CD4-positive, alpha-beta T cell treated with Interleukin-2 at 100 ng/mL for 4 hours (primary cell): ENCODE measurements around the gene RDH5.

Source experiments
- DNase-seq: peaks from one replicate; pipeline ENCODE4 v3.0.0-alpha.2; 2020; ENCODE audit warnings: low spot score

The RDH5 gene

DNA sequence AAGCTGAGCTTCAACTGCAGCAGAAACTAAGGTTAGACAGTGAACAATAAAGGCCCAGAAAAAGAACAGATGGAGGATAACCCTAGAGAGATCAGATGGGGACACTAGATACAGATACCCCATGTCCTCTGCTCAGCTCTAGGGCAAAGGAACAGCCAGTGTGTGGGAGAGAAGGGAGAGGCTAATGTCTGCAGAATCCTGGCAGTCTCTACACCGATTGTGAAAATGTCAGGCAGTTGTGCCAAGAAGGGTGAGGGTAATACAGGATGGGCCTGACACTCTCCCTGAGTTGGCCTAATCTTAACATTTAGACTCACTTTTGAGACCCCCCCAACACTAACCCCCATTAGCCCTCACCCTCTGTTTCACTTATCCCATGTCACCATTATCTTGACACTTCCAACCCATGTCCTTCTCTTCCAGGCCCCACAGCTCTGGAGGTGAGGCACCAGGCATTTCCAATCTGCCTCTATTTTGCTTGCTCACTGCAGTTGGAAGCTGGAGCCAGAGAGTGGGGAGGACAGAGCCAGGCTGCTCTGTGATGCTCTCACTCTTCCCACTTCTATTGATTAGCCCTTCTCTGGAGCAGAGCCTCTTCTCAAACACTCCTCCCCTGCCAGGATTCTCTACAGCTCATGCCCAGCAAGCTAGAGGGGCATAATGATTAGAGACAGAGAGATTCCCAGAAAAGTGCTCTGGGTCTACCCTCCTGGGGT, 7.3 kb upstream of the RDH5 start:
- no peak for DNase-seq

DNA sequence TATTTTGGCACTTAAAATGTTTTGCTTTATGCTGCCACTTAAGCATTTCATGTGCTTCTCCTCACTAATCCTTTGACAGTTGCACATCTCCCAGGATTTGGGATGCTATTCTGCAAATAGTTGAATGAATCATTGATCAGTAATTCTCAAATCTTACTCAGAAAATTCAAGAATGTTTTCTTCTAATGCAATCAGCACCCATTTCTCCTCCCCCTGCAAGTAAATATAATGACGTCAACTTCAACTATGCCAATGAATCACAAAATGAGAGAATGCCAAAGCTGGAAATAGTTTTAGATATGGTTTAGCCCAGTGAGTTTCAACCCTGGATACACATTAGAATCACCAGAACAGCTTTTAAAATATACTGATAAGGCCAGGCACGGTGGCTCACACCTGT, 6.5 kb upstream of the RDH5 start:
- DNase-seq, result no peak

DNA sequence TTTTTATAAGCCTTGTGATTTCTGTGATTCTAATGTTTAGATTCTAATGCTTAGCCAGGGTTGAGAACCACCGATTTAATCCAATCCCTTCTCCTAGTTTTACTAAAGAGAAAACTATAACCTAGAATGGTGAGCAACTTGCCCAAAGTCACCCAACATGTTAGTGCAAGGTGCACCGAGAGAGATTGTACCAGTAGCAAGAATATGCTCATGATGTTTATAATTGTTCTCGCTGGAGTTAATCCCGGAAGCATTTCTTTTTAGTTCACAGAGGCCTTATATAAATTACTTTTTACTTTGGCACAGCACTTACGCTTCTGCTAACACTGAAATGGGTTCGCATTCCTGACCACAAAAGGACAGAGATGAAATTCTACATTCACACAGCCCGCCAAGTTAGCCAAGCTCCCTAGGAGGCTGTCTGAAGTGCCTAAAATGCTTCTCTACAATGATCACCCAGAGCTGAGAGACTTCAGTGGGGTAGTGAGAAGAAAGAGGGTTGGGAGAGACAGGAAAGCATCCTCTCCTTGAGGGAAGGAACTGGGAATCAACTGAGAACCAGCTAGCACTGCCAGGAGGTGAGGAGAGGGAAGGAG, 4.9 kb upstream of the RDH5 start:
- DNase-seq, result no peak

DNA sequence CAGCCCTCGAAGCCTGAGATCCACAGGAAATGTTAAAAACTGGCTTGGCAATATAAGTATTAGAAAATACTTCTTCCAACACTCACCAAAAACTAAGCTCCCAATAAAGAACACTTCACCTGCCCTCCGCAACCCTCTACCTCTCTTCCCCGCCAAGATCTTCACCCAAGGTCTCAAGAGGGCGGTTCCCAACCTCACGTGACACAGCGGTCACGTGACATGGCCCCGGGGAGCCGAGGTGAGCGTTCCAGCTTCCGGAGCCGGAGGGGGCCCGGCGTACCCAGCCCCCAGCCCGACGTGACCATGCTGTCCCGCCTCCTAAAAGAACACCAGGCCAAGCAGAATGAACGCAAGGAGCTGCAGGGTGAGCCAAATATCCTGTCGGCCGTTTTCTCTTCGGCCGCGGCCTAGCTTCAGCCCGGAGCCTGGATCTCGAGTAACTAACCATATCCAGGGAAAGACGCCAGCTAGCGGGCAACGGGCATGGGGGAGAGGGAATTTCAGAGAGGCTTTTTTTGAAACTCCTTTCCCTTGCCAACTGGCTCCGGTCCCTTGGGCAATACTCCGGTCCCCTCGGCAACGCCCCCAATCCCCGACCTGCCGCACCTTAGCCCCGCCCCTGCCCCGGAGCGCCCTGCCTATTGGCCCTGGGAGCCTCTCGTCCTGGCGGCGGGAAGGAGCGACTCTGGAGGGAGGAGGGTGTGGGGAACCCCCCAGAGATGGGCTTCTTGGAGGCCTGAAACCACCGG, 4.2 kb upstream of the RDH5 start, which contains the start of gene BLOC1S1:
Gene BLOC1S1 (plus strand): TSS at position 214 of the 749 bp plus-strand sequence. CDS start 6 bp downstream, at position 220.
- DNase-seq, result peak; percentile 89

DNA sequence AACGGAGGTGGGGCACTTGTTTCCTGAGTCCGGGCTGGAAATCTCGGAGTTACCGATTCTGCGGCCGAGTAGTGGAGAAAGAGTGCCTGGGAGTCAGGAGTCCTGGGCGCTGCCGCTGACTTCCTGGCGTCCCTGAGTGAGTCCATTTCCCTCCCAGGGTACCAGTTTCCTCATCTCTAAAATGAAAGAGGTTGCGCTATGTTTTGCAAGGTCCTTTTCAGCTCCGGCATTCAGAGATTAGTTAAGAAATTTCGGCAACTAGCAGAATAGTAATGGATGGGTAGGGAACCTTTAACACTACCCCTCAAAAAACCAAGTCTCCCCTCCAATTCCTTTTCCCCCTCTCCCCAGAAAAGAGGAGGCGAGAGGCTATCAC, 3.6 kb upstream of the RDH5 start:
- no peak for DNase-seq

DNA sequence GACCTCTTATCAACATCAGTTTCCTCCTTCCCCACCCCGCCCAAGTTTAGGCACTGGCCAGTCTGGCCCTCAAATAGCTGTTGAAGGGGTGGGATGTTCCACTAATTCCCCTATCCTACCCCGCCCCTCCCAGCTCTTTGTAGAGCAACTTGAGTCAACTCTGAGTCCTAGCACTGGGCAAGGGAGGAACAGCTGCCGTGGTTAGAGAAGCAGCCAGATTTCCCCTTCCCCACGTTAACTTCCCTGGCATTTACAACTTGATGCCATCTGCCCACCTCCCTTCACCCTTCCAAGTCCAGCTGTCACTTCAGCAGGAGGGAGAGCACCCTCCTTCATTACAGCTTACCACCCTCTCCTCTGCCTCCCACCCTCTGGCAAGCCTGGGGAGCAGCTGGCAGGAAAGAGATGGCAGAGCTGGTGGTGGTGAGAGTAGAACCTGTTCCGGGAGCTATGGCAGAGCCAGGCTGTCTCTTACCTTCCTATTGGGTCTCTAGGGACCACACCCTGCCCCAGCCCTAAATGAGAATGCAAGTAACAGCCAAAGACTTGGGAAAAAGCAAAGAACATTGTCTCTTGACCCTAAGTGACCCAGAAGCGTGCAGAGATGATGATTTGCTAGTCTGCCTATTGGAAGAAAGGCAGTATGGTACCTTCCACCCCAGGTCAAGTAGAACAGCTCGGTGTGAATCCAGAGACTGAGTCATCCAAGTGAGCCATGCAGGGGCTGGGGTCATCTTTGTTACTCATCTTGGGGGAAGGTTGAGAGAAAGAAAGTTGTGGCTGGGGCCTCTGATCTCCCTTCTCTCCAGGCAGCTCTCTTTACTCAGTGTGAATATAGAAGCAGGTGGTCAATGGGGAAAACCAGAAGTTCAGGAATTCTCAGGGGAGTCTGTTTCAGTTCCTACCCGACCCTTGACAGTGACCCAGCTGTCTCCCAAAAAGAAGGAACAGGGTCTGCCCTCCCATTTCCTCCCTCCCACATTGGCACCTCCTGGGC, 2.9 kb upstream of the RDH5 start:
- DNase-seq, result peak; percentile 30

DNA sequence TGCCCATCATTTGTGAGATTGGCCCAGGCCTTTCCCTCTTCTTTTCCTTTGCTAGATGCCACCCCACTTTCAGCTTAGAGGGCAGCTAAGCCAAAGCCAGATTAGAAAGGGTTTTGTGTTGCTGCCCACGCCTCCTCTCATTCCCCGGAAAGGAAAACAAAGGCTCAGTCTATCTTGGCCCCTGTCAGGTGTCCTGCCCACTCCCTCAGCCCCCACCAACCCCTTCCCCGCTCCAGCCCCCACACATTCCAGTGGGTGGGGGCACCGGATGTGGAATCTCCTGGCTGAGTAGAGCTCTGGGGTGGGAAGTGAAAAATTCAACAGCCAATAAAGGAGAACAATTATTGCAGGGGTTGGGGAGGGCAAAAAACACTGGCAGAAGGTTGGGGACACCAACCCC, 2.2 kb upstream of the RDH5 start:
- no peak for DNase-seq

DNA sequence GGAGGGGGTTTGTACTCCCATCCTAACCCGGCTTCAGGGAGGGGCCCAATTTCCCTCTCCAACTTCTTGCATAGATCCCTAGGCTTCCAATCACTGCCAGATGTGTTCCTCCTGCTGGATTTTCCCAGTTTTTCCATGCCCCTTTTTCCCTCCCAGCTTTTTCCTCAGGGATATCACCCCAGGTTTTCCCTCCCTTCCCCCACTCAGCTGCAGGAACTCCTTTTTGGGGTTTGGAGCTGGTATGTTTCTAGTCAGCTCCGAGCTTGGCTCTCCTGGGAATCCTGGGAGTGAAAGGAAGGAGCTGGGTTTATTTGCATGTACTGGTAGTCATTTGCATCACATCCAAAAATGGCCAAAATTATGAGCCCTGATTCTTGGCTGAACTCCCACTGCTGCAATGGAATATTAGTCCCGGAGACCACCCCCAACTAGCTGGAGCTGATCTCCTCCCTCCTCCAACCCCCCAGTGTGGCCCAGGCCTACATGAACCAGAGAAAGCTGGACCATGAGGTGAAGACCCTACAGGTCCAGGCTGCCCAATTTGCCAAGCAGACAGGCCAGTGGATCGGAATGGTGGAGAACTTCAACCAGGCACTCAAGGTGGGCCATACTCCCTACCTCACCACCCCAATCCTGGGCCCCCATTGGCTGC, 1.4 kb upstream of the RDH5 start:
- no peak for DNase-seq

DNA sequence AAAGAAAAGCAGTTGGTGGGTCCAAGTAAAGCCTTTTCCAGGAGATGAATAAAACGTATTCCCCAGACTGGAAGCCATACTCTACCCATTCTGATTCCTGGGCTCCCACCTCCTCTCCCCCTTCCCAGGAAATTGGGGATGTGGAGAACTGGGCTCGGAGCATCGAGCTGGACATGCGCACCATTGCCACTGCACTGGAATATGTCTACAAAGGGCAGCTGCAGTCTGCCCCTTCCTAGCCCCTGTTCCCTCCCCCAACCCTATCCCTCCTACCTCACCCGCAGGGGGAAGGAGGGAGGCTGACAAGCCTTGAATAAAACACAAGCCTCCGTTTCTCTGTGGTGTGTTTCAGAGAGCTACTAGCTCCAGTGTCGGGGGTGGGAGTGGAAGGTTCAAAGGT, 822 bp upstream of the RDH5 start:
- no peak for DNase-seq

DNA sequence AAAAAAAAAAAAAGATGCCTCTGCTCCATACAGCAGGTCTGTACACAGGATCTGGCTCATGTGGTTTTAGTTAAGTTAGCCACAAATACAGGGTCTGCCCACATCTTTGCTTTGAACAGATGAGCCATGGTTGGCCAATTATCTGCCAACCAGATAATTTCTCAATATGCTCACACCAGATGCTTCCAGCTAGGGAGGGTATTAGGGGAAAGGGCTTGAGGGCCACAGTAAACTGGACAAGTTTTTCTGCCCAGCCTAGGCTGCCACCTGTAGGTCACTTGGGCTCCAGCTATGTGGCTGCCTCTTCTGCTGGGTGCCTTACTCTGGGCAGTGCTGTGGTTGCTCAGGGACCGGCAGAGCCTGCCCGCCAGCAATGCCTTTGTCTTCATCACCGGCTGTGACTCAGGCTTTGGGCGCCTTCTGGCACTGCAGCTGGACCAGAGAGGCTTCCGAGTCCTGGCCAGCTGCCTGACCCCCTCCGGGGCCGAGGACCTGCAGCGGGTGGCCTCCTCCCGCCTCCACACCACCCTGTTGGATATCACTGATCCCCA, 776 bp downstream of the RDH5 start:
- DNase-seq, result peak; percentile 18

DNA sequence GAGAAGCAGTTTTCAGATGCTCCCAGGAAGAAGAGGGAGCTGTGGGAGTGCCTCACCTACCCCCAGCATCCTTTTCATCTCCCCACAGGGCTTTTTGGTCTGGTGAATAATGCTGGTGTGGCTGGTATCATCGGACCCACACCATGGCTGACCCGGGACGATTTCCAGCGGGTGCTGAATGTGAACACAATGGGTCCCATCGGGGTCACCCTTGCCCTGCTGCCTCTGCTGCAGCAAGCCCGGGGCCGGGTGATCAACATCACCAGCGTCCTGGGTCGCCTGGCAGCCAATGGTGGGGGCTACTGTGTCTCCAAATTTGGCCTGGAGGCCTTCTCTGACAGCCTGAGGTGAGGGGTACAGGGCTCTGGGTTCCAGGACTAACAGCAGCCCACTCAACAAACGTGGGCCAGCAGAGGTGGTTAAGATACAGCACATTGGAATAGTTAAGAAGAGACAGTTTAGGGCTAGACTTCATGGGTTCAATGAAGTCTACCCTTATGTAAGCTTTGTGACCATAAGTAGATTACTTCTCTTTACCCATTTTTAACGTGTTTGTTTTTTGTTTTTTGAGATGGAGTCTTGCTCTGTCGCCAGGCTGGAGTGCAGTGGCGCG, 1.5 kb downstream of the RDH5 start:
- DNase-seq, result no peak

DNA sequence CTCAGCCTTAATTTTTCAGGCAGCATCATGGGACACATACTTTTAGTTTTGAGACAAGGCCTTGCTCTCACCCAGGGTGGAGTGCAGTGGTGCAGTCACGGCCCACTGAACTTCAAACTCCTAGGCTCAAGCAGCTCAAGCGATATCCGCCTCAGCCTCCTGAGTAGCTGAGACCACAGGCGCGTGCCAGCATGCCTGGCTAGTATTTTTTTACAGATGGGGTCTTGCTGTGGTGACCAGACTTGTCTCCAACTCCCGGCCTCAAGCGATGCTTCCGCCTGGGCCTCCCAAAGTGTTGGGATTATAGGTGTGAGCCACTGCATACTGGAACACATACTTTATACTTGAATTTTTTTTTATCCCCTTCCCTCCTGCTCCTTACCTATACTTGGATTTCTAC, 2.8 kb downstream of the RDH5 start:
- no peak for DNase-seq

DNA sequence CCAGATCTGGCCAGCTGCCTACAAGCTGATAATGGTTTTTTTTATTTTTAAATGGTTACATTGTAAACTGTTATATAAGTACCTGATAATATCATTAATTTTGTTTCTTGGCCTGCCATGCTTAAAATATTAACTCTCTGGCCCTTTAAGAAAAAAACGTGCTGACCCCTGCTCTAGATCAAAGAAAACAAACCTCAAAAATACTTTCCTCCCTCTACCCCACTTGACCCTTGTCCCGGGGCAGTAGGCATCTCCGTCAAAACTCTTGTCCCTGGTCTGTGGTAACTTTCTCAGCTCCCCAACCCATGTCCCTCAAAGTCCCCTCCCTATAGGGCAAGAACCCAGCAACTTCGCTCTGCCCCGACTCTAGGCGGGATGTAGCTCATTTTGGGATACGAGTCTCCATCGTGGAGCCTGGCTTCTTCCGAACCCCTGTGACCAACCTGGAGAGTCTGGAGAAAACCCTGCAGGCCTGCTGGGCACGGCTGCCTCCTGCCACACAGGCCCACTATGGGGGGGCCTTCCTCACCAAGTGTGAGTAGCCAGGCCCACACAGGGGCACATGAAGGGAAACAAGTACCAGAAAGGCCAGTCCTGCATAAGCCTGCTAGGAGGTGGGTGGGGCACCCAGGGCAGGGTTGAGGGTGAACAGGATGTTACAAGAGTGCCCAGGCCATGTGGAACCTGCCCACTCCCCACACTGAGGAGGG, 3.5 kb downstream of the RDH5 start:
- DNase-seq, result no peak

DNA sequence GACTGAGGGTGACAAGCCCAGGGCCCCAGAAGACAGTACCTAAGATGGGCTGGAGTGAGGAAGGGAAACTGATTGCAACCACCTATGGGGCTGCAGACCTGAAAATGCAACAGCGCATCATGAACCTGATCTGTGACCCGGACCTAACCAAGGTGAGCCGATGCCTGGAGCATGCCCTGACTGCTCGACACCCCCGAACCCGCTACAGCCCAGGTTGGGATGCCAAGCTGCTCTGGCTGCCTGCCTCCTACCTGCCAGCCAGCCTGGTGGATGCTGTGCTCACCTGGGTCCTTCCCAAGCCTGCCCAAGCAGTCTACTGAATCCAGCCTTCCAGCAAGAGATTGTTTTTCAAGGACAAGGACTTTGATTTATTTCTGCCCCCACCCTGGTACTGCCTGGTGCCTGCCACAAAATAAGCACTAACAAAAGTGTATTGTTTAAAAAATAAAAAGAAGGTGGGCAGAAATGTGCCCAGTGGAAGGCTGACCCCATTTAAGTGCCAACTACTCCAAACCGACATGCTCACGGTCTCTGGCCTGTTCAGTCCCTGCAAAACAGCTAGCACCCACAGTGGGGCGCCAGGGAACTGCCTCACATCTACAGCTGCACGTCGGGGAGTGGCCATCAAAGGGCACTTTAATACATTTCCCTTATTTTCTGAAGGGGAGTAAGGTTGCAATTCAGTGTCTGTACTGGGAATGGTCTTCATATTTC, 4.2 kb downstream of the RDH5 start:
- DNase-seq, result peak; percentile 72

DNA sequence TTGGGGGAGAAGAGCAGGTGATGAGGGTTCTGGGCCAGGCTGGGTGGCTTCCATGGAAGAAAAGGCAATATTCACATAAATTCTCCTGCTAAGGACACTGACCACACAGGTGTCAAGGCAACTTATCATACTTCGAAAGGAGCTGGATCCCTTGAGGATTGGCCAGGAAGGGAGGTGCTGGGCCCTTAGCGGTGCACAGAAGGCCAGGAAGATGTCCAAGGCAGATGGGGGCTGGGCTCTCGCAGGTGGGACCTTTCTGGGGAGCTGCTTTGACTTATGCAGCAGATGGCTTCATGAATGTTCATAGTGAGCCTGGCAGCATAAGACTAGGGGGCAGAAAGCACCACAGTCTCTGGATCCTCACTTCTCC, 4.7 kb downstream of the RDH5 start:
- no peak for DNase-seq

DNA sequence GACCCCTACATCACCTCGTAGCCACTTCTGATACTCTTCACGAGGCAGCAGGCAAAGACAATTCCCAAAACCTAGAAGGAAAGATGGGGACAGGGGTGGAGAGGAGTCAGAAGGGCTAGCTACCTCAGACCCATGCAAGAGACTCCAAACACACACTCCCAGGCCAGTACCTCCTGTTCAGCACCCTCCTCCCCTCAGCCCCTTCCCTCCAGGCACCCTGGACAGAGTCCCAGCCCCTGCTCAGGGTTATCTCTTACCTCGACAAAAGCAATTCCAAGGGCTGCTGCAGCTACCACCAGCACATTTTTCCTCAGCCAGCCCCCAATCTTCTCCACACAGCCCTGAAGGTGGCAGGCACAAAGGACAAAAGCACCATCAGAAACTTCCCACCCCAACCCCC, 5.4 kb downstream of the RDH5 start:
- no peak for DNase-seq

DNA sequence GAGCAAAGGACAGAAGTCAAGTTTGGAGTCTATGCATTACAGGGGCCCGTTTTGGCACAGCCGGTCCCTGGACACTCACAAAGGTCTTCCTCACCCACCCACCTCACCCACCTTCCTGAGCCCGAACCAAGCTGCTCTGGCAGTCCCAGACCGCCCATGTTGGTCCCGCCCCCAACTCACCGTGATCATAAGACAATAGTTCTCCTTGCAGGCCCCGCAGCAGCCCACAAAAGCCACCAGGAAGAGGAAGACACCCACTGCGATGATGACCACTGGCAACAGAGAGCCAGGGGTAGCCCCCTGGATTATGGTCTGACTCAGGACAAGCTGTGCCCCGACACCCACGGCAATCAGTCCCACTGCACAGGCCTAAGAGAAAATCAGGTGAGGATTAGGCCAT, 6.8 kb downstream of the RDH5 start:
- DNase-seq, result no peak

DNA sequence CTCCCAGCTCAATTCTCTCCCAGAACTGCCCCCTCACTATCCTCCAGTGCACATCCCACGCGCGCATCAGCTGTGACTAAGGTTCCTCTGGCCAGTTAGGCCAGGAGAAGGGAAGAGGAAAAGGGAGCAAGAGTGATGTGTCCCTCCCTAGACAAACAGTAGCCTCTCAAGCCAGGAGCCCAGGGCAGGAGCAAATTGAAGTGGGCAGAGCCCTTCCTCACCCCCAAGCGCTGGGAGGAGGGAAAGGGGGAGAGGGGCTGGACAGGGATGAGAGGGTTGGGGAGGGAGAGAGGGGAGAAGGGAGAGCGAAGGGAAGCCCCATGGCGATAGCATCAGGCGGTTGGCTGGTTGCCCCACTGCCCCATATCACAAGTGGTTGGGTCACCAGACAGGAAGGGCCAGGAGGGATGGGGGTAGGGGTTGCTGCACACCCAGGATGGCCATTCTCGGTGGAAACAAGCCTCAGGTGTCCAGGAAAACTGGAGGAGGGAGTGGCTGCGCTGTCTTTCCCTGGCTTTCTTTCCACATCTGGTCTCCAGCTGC, 7.5 kb downstream of the RDH5 start:
- no peak for DNase-seq
